Gastrocnemius medialis (tissue), 4 donors: ENCODE data around the gene ZRANB3.

Experiments
- POLR2A ChIP-seq, 2 donors: fragments of 450-650 bp; IDR thresholded peaks; one replicate each; pipeline ENCODE4 v1.6.1; 2017; ENCODE audit warnings: antibody characterized with exemption in 2 of 2, mild to moderate bottlenecking in 2 of 2, moderate library complexity in 2 of 2
- TF ChIP-seq, protein P1 (sequence below), 5 experiments: fragments of 450-650 bp in 3 of 5; fragments of 200-600 bp in 2 of 5; sonication (generic) in 2 of 5; IDR thresholded peaks in 4 of 5; conservative IDR thresholded peaks in 1 of 5; 1 replicate in 4 of 5; 2 replicates in 1 of 5; pipeline ENCODE4 v1.5.1; 2016 to 2019; ENCODE audit warnings: antibody characterized with exemption in 5 of 5, mild to moderate bottlenecking in 3 of 5, moderate library complexity in 3 of 5

DNA sequence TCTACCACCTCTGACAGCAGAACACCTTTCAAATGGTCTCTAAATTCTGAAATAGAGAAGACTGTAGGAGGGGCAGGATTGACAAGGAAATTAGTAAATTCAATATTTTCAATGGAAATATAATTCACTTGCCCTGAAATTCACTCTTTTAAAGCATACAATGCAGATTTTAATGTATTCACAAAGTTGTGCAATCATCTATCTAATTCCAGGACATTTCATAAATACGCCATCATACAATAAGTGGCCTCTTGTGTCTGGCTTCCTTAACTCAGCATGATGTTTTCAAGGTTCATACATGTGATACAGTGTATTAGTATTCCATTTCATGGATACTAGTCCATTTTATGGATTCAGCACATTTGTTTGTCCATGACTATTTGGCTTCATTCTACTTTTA is 74.2 kb downstream of the ZRANB3 start:
- TF ChIP-seq, protein P1, sequence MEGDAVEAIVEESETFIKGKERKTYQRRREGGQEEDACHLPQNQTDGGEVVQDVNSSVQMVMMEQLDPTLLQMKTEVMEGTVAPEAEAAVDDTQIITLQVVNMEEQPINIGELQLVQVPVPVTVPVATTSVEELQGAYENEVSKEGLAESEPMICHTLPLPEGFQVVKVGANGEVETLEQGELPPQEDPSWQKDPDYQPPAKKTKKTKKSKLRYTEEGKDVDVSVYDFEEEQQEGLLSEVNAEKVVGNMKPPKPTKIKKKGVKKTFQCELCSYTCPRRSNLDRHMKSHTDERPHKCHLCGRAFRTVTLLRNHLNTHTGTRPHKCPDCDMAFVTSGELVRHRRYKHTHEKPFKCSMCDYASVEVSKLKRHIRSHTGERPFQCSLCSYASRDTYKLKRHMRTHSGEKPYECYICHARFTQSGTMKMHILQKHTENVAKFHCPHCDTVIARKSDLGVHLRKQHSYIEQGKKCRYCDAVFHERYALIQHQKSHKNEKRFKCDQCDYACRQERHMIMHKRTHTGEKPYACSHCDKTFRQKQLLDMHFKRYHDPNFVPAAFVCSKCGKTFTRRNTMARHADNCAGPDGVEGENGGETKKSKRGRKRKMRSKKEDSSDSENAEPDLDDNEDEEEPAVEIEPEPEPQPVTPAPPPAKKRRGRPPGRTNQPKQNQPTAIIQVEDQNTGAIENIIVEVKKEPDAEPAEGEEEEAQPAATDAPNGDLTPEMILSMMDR (IDR thresholded peaks at IDR 0.05 in 4 of 5, conservative IDR thresholded peaks at IDR 0.05 in 1 of 5) = no peak
- no peak for TF ChIP-seq POLR2A (IDR thresholded peaks at IDR 0.05)
